Measurements from ENCODE around the gene PITX2. TPM values are rescaled to one million over a fixed set of nuclear protein-coding genes. Genes with fewer than 3 reads are reported as not detected.

Gene PITX2
- total and polyA plus RNA-seq, 10 of the 15 experiments (the other 5 are each of a cell fraction or from before 2014, with no cell fraction given), result not detected

DNA sequence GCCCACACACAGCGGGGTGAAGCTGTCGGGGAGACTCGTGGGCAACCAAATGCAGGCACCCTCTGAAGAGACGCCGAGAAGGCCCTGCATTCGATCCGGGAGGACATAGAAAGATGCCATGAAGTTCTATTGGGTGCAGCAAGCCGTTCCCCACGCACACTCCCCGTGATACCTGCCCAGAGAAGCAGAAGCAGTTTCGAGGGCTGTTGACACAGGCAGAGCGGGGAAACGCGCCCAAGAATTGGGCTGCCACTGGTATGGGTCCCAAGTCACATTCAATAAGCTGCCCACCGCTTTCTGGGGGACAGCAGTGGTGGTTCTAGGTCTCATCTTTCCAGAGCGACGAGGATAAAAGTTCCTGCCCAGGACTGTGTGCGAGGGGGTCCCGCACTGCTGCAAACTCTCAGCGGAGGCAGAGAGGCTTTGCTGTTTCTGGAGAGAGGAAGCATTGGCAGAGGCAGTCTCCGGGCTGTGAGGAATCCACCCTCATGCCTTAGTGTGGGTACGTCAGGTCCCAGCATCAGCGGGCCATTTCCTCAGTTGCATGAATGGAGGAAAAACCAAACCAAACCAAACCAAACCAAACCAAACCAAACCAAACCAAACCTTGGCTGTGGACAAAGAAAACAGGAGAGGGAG, 10.1 kb downstream of the PITX2 start:
- in situ Hi-C loops (cut with MboI), result no loop called here
- no peak for TF ChIP-seq WRNIP1 (IDR thresholded peaks at IDR 0.05; ENCODE audit: borderline replicate concordance, low read depth, low read length)
- no peak for TF ChIP-seq SREBF2 (IDR thresholded peaks at IDR 0.05; ENCODE audit: low read length)
- no peak for TF ChIP-seq MEF2A (IDR thresholded peaks at IDR 0.05; ENCODE audit: insufficient read depth, low read depth, low read length)
- no peak for TF ChIP-seq ZNF622 (IDR thresholded peaks at IDR 0.05)
- no peak for TF ChIP-seq ATF3 (IDR thresholded peaks at IDR 0.05; ENCODE audit: borderline replicate concordance, extremely low read depth, low read depth, low read length)
- TF ChIP-seq CTCF (IDR thresholded peaks at IDR 0.05 in 2 of 3, conservative IDR thresholded peaks at IDR 0.05 in 1 of 3; ENCODE audit: control insufficient read depth in 2 of 3, extremely low read depth in 1 of 3, insufficient read depth in 1 of 3, low read depth in 3 of 3, low read length in 3 of 3), result no peak
- Histone ChIP-seq H3K36me3 (ENCODE audit: control insufficient read depth in 2 of 2, insufficient read depth in 2 of 2, low read length in 1 of 2) (no peaks in the 10 kb centered on the region), H3K4me1 (ENCODE audit: control insufficient read depth, insufficient read depth, low read length) (no peaks in the 10 kb centered on the region), H3K27me3 (replicated peaks in 1 of 2; ENCODE audit: control insufficient read depth in 2 of 2, insufficient read depth in 2 of 2, low read length in 1 of 2) (peaks cover 14 to 21% of the 10 kb centered on the region in 2 experiments), H3K79me2 (ENCODE audit: control insufficient read depth, insufficient read depth, low read length) (no peaks in the 10 kb centered on the region), H4K20me1 (ENCODE audit: control insufficient read depth, insufficient read depth) (no peaks in the 10 kb centered on the region), H3K27ac (ENCODE audit: control insufficient read depth, insufficient read depth) (no peak overlapping the region), H2AFZ (ENCODE audit: control insufficient read depth, low read depth, low read length) (no peak overlapping the region), H3K4me2 (ENCODE audit: control insufficient read depth, insufficient read depth) (no peak overlapping the region), H3K9ac (ENCODE audit: control insufficient read depth, insufficient read depth, low read length) (no peak overlapping the region), H3K4me3 (no peak overlapping the region), H3K9me3 (replicated peaks; ENCODE audit: control insufficient read depth, insufficient read depth, low read length) (no peaks in the 10 kb centered on the region)
- ATAC-seq, result no peak
- ChIA-PET SMC1A (ENCODE audit: uncharacterized antibody, unreplicated experiment) (no interaction called here), RAD21 (ENCODE audit: unreplicated experiment) (no interaction called here), CTCF (no interaction called here), POLR2A (no interaction called here)
- 29% methylated on average over 20 of the region's 23 CpGs for WGBS (ENCODE audit: insufficient coverage, insufficient replicate concordance, low lambda C conversion rate, missing lambda C conversion rate)
- DNase-seq (ENCODE audit: low read depth, low spot score), result no peak
- no TSS peak for BruUV-seq (replicated peaks)
- intact Hi-C loops (cut with micrococcal nuclease; ENCODE audit: unreplicated experiment), result no loop called here
- no peak for FAIRE-seq
